GM19099 (cell line): Measurements from ENCODE around the gene XRCC4.

Source experiments
- POLR2A ChIP-seq: IDR thresholded peaks from 3 replicates; pipeline ENCODE4 v1.6.1; 2011; ENCODE audit warnings: low read depth; ENCODE audit not compliant: insufficient read length; ENCODE audit errors: extremely low read depth

Gene XRCC4

GRCh38 chr5:83095957-83096539 lies 18.7 kb downstream of the XRCC4 start:
- TF ChIP-seq POLR2A: no peak

- TF ChIP-seq POLR2A: no peak
Observed at GRCh38 chr5:83096660-83097339, 19.5 kb downstream of the XRCC4 start.

- no peak for TF ChIP-seq POLR2A
Observed at GRCh38 chr5:83097689-83098231, 20.4 kb downstream of the XRCC4 start.

- no peak for TF ChIP-seq POLR2A
Observed at GRCh38 chr5:83099001-83099400, 21.7 kb downstream of the XRCC4 start.

GRCh38 chr5:83099445-83099844 lies 22.1 kb downstream of the XRCC4 start:
- no peak for TF ChIP-seq POLR2A

- no peak for TF ChIP-seq POLR2A
Observed at GRCh38 chr5:83101514-83101913, 24.2 kb downstream of the XRCC4 start.

GRCh38 chr5:83102364-83102980 lies 25.1 kb downstream of the XRCC4 start:
- TF ChIP-seq POLR2A: no peak

- TF ChIP-seq POLR2A: no peak
Observed at GRCh38 chr5:83104021-83104420, 26.7 kb downstream of the XRCC4 start.

- no peak for TF ChIP-seq POLR2A
Observed at GRCh38 chr5:83107692-83108420, 30.5 kb downstream of the XRCC4 start.

- TF ChIP-seq POLR2A: no peak
Observed at GRCh38 chr5:83109380-83109779, 32.0 kb downstream of the XRCC4 start.

- TF ChIP-seq POLR2A: no peak
Observed at GRCh38 chr5:83115816-83116215, 38.5 kb downstream of the XRCC4 start.

- TF ChIP-seq POLR2A: no peak
Observed at GRCh38 chr5:83118471-83118870, 41.1 kb downstream of the XRCC4 start.

GRCh38 chr5:83118976-83119375 lies 41.6 kb downstream of the XRCC4 start:
- no peak for TF ChIP-seq POLR2A

- TF ChIP-seq POLR2A: no peak
Observed at GRCh38 chr5:83124593-83124992, 47.2 kb downstream of the XRCC4 start.

- no peak for TF ChIP-seq POLR2A
Observed at GRCh38 chr5:83125560-83125959, 48.2 kb downstream of the XRCC4 start.
